Measurements from ENCODE around the gene TFDP2.
"Not testable (repeated sequence)": the region's sequence is repeated elsewhere in the genome, so short reads cannot be mapped to it uniquely, and the experiment has no call there.

TFDP2 gene

DNA sequence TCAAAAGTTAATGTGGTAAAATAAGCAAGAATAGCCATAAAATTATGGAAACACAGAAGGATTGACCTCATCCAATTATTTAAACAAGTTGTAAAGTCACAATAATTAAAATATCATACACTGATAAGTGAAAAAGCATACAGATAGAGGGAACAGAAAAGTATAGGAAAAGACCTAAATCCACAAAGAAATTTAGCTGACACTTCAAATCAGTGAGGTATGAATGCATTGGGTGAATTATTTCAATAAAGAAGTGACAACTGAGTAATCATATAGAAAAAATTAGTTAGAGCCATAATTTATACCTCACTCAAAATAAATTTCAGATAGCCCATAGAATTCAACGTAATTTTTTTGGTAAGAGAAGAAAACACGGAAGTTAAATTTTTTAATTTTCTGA lies 25.1 kb downstream of the TFDP2 start:
- no peak for DNase-seq

GRCh38 chr3:142120707-142121106 lies 28.6 kb downstream of the TFDP2 start:
- no peak for DNase-seq

GRCh38 chr3:142118911-142119310 lies 30.4 kb downstream of the TFDP2 start:
- no peak for DNase-seq

GRCh38 chr3:142117056-142117851 lies 32.1 kb downstream of the TFDP2 start:
- no peak for DNase-seq

DNA sequence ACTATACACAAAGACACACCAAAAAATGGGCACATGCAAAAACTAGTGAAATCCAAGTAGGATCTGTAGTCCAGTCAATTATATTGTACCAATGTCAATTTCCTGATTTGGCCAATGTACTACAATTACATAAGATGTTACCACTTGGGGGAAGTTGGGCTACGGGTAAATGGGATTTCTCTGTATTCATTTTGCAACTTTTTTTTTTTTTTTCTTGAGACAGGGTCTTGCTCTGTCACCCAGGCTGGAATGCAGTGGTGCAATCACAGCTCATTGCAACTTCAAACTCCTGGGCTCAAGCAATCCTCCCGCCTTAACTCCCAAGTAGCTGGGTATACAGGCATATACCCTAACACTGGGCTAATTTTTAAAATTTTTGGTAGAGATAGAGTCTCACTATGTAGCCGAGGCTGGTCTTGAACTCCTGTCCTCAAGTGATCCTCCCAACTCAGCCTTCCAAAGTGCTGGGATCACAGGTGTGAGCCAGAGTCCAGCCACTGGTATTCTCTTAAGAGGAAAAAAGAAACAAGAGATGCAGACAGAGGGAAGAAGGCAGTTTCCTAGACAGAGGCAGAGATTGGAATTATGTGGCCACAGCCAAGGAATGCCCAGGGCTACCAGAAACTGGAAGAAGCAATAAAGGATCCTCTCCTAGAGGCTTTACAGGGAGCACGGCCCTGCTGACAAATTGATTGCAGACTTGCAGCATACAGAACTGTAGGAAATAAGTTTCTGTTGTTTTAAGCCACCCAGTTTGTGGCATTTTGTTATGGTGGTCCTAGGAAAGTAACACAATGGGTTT lies 33.3 kb downstream of the TFDP2 start:
- no peak for DNase-seq

GRCh38 chr3:142112601-142113000 lies 36.7 kb downstream of the TFDP2 start:
- no peak for DNase-seq

GRCh38 chr3:142106548-142106947 lies 42.8 kb downstream of the TFDP2 start:
- no peak for DNase-seq

- DNase-seq: no peak
Measured at GRCh38 chr3:142105991-142106390, 43.4 kb downstream of the TFDP2 start.

DNA sequence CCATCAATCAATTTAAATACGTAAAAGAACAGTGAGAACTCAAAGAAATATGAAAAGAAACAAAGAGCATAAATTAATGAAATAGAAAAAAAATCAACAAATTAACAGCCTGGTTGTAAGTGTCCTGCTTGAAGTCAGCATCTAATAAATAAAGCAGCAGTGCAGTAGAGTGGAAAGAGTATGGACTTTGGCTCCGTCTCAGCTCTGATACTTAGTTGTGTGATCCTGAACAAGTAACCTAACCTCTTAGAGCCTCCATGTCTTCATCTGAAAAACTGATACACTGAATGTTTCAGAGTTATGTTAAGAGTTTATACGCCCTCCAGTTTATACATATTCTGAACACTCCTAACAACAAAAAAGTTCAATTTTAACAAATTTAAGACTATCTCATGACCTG lies 44.6 kb downstream of the TFDP2 start:
- DNase-seq: no peak

GRCh38 chr3:142098964-142099363 lies 50.4 kb downstream of the TFDP2 start:
- DNase-seq: no peak

DNA sequence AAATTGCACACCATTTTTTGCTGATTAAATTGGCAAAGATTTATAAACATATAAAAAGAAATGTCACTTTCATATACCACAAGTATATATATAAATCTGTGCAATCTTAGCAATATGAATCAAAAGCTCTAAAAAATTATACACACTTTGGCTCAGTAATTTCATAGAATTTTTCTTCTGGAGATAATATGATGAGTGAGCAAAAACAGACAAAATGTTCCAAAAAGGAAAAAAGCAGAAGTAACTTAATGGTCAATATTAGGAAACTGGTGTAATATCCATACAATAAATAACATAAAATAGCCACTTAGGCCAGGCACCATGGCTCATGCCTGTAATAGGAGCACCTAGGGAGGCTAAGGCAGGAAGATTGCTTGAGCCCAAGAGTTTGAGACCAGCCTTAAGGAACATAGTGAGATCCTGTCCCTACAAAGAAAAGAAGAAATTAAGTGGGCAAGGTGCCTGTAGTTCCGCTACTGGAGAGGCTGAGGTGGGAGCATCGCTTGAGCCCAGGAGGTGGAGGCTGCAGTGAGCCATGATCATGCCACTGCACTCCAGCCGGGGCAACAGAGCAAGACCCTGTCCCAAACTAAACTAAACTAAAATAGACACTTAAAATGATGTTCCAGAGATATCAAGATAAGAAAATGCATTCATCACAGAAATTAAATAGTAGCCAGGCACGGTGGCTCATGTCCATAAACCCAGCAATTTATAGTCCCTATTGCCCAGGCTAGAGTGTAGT lies 52.1 kb downstream of the TFDP2 start:
- no peak for DNase-seq

GRCh38 chr3:142095841-142096240 lies 53.5 kb downstream of the TFDP2 start:
- no peak for DNase-seq

DNA sequence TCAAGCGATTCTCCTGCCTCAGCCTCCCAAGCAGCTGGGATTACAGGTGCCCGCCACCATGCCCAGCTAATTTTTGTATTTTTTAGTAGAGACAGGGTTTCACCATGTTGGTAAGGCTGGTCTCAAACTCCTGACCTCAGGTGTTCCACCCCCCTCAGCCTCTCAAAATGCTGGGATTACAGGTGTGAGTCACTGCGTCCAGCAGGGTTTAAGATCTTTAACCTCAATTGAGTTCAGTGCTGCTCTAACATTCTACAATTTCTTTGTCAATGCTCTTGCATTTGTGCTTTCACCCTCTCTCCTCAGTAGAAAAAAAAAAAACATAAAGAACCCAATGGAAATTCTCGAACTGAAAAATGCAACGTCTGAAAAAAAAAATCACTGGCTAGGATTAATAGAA lies 60.4 kb downstream of the TFDP2 start:
- not testable (repeated sequence) for DNase-seq

DNA sequence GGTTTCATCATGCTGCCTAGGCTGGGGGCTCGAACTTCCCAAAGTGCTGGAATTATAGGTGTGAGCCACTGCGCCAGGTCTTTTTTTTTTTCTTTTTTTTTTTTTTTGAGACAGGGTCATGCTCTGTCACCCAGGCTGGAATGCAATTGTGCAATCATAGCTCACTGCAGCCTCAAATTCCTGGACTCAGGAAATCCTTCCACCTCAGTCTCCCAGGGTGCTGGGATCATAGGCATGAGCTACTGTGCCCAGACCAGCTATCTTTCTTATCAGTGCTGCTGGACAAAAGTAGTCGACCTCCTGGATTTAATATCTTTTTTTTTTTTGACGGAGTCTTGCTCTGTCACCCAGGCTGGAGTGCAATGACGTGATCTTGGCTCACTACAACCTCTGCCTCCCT lies 60.8 kb downstream of the TFDP2 start:
- DNase-seq: no peak

DNA sequence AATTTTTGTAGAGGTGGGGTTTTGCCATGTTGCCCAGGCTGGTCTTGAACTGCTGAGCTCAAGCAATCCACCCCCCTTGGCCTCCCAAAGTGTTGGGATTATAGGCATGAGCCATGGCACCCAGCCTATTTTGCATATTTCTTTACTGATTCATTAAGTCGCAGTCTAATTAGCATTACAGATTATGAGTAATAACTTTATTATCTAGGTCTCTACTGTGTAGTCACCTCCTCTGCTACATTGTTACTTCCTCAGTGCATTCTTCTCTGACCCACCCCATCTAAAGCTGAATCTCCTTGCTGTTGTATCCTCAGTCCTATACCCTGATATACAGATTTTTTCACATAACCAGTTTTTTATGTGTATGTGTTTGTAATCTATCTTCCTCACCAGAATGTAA lies 61.7 kb downstream of the TFDP2 start:
- DNase-seq: no peak

DNA sequence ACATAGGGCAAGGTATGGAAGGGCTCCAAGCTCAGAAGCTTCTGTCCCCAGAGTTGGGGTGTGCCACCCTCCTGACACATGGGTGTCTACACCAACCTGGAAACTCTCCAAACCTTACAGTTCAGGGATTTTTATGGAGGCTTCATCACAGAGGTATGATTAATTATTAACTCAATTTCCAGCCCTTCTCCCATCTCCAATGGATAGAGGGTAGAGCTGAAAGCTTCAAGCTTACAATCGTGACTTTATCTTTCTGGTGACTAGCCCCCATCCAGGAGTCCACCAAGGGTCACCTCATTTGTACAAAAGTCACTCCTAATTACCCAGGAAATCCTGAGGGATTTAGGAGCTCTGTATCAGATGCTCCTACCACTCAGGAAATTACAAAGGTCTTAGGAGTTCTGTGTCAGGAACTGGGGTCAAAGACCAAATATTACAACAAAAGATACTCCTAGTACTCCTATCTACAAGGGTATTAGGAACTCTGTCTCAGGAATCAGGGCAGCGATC lies 62.7 kb downstream of the TFDP2 start:
- no peak for DNase-seq

DNA sequence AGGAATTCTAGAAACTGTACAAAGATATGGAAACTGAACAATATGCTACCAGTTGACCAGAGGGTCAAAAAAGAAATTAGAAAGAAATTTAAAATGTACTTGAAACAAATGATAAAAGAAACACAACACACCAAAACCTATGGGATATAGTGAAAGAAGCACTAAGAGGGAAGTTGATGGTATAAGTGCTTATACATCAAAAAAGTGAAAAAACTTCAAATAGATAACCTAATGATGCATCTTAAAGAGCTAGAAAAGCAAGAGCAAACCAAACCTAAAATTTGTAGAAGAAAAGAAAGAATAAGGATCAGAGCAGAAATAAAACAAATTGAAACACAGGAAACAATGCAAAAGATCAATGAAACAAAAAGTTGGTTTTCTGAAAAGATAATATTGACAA lies 68.2 kb downstream of the TFDP2 start:
- no peak for DNase-seq

DNA sequence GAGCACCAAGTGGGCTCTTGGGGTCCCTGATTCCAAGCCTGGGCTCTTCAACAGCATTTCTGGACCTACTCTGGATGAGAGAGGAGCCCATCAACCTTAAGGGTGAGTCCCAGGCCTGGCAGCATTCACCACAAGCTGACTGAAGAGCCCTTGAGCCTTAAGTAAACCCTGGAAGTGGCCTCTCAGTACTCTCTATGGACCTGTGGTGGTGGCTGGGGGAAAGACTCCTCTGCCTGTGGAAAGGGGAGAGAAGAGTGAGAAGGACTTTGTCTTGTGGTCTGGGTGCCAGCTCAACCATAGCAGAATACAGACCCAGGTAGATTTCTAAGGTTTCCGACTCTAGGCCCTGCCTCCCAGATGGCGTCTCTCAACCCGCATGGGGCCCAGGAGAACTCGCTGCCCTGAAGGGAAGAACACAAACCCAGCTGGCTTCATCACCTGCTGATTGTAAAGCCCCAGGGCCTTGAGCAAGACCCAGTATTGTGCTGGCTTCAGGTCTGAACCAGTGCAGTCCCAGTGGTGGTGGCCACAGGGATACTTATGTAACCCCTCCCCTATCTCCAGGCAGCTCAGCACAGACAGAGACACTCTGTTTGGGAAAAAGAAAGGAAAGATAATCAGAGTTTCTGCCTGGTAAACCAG lies 71.4 kb downstream of the TFDP2 start:
- no peak for DNase-seq

- DNase-seq: no peak
Measured at GRCh38 chr3:142077155-142077858, 72.0 kb downstream of the TFDP2 start.

DNA sequence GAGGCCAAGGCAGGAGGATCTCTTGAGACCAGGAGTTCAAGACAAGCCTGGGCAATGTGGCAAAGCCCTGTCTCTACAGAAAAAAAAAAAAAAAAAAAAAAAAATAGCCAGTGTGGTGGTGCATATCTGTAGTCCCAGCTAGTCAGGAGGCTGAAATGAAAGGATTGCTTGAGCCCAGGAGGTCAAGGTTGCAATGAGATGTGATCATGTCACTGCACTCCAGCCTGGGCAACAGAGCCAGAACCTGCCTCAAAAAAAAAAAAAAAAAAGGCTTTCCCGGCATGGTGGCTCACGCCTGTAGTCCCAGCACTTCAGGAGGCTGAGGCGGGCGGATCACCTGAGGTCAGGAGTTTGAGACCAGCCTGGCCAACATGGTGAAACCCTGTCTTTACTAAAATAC lies 73.7 kb downstream of the TFDP2 start:
- DNase-seq: not testable (repeated sequence)

DNA sequence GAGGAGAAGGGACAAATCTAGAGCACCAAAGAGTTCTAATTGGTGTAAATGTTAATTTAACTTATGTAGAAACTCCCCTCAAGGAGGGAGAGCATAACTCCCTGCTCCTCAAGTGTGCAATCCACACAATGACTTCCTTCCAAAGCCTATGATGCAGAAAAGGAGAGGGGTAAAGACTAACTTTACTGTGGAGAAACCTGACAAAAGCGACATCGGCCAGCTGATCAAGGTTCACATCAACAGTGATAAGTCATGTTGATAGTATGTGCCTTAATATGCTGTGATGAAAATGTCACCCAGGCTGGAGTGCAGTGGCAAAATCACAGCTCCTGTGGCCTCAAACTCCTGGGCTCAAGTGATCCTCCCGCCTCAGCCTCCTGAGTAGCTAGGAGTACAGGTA lies 76.5 kb downstream of the TFDP2 start:
- DNase-seq: no peak

DNA sequence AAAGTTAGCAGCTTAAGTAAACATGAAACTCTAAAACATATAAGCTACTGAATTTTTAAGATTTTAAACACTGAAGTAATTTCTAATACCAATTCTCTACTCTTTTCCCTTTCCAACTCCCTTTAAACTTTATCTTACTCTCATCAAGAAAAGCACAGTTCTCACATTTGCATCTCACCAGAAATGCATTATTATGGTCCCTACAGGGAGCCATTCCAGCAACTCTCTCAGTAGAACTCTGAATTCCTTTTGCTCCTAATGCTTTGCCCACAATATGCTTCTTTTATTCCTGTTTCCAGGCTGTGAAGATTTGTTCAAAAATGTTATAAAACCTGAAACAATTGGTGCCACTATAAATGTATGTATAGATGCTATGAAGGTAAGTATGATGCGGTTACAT lies 83.4 kb downstream of the TFDP2 start:
- no peak for DNase-seq

Measured in stimulated activated CD4-positive, alpha-beta T cell treated with anti-CD3 and anti-CD28 coated beads, Interleukin-15, amount 100 ng/mL, for 24 hours (primary cell).